IMR-90 (cell line): ENCODE results near the gene HNRNPAB. TPM values are rescaled to one million over a fixed set of nuclear protein-coding genes. Genes with fewer than 3 reads are reported as not detected.

ENCODE experiments used
- ATAC-seq: fragments of 200-7000 bp; cut with Tn5 transposase; 2 replicates; pipeline ENCODE4 v1.9.1; 2020; ENCODE audit warnings: low read depth, mild to moderate bottlenecking, moderate library complexity
- BruUV-seq: library from RNA; stranded (reverse); fragments of 400-500 nt; replicated peaks from 2 replicates; lab custom pipeline; 2021; lab: Mats Ljungman, UMichigan
- CTCF ChIA-PET: fragments of 300-600 bp; formaldehyde crosslinking; extraction: SDS; loops from one replicate; lab custom pipeline; 2021; ENCODE audit warnings: antibody characterized with exemption; lab: Yijun Ruan, JAX
- POLR2A ChIA-PET: fragments of 300-600 bp; sonication (Branson Sonifier 250); formaldehyde crosslinking; loops from one replicate; lab custom pipeline; 2022; ENCODE audit warnings: antibody characterized with exemption; ENCODE audit not compliant: unreplicated experiment; lab: Charles Lee
- DNase-seq: peaks from one replicate; pipeline ENCODE4 v3.0.0; 2013
- H2AFZ ChIP-seq: replicated peaks from 2 replicates; pipeline ENCODE3; 2013; ENCODE audit warnings: low read length, mild to moderate bottlenecking; ENCODE audit not compliant: poor library complexity
- H2AK5ac ChIP-seq: 2 replicates; pipeline ENCODE4 v1.6.1; 2013; ENCODE audit warnings: low read depth, low read length, inconsistent platforms
- H2AK9ac ChIP-seq: replicated peaks from 2 replicates; pipeline ENCODE3; 2013; ENCODE audit warnings: mild to moderate bottlenecking, low read depth, low read length, moderate library complexity; ENCODE audit not compliant: poor library complexity
- H2BK120ac ChIP-seq: 2 replicates; pipeline ENCODE4 v1.6.1; 2013; ENCODE audit warnings: low read depth, low read length, inconsistent platforms
- H2BK15ac ChIP-seq: 3 replicates; pipeline ENCODE4 v1.6.1; 2013; ENCODE audit warnings: low read depth, low read length, inconsistent platforms
- H2BK20ac ChIP-seq: 2 replicates; pipeline ENCODE4 v1.6.1; 2013; ENCODE audit warnings: low read depth, mild to moderate bottlenecking, inconsistent platforms, low read length, moderate library complexity
- H2BK5ac ChIP-seq: 2 replicates; pipeline ENCODE4 v1.6.1; 2013; ENCODE audit warnings: mild to moderate bottlenecking, low read depth, low read length, inconsistent platforms; ENCODE audit not compliant: poor library complexity, severe bottlenecking
- H3K14ac ChIP-seq: replicated peaks from 2 replicates; pipeline ENCODE4 v1.6.1; 2013; ENCODE audit warnings: low read depth, low read length, inconsistent platforms
- H3K18ac ChIP-seq: 2 replicates; pipeline ENCODE4 v1.6.1; 2013; ENCODE audit warnings: low read depth, low read length, control low read depth
- H3K23ac ChIP-seq: 2 replicates; pipeline ENCODE4 v1.6.1; 2013; ENCODE audit warnings: low read depth, low read length, inconsistent platforms
- H3K27ac ChIP-seq: 2 replicates; pipeline ENCODE4 v1.5.1; 2013; ENCODE audit warnings: mild to moderate bottlenecking, control low read depth, low read length; ENCODE audit not compliant: insufficient read depth
- H3K27me3 ChIP-seq: 2 replicates; pipeline ENCODE4 v1.6.1; 2013; ENCODE audit warnings: low read length; ENCODE audit not compliant: control insufficient read depth, insufficient read depth
- H3K36me3 ChIP-seq: 2 replicates; pipeline ENCODE4 v1.6.1; 2013; ENCODE audit warnings: low read length, mixed read lengths; ENCODE audit not compliant: control insufficient read depth, insufficient read depth
- H3K4ac ChIP-seq: 2 replicates; pipeline ENCODE4 v1.6.1; 2013; ENCODE audit warnings: low read depth, low read length, inconsistent platforms
- H3K4me1 ChIP-seq: 2 replicates; pipeline ENCODE4 v1.6.1; 2013; ENCODE audit warnings: low read length, mixed read lengths; ENCODE audit not compliant: control insufficient read depth, insufficient read depth
- H3K4me2 ChIP-seq: 2 replicates; pipeline ENCODE4 v1.6.1; 2013; ENCODE audit warnings: low read depth, mild to moderate bottlenecking, control low read depth, low read length, moderate library complexity
- H3K4me3 ChIP-seq: 2 replicates; pipeline ENCODE4 v1.5.1; 2013; ENCODE audit warnings: low read depth, mild to moderate bottlenecking, control low read depth, low read length, moderate library complexity; ENCODE audit not compliant: insufficient read depth
- H3K56ac ChIP-seq: 2 replicates; pipeline ENCODE4 v1.6.1; 2013; ENCODE audit warnings: low read length, inconsistent platforms; ENCODE audit not compliant: insufficient read depth; ENCODE audit errors: extremely low read depth
- H3K79me1 ChIP-seq, 2 experiments: 2 replicates each; pipeline ENCODE4 v1.6.1; 2013; ENCODE audit warnings: low read length in 2 of 2, inconsistent platforms in 1 of 2, low read depth in 1 of 2
- H3K9ac ChIP-seq: 2 replicates; pipeline ENCODE4 v1.6.1; 2013; ENCODE audit warnings: low read depth, low read length, control low read depth
- H3K9me1 ChIP-seq: 2 replicates; pipeline ENCODE4 v1.6.1; 2013; ENCODE audit warnings: low read length, inconsistent platforms; ENCODE audit not compliant: insufficient read depth
- H3K9me3 ChIP-seq: 2 replicates; pipeline ENCODE4 v1.6.1; 2013; ENCODE audit warnings: low read length; ENCODE audit not compliant: control insufficient read depth, insufficient read depth
- H4K20me1 ChIP-seq: 2 replicates; pipeline ENCODE4 v1.6.1; 2013; ENCODE audit warnings: low read length, inconsistent platforms; ENCODE audit not compliant: insufficient read depth
- H4K5ac ChIP-seq: 2 replicates; pipeline ENCODE4 v1.6.1; 2013; ENCODE audit warnings: mild to moderate bottlenecking, low read depth, low read length, control low read depth
- H4K8ac ChIP-seq, 2 experiments: 2 replicates each; pipeline ENCODE4 v1.6.1; 2013; ENCODE audit warnings: low read depth in 2 of 2, low read length in 2 of 2, control low read depth in 1 of 2, inconsistent platforms in 1 of 2
- H4K91ac ChIP-seq: 2 replicates; pipeline ENCODE4 v1.6.1; 2013; ENCODE audit warnings: low read depth, low read length, inconsistent platforms; ENCODE audit not compliant: insufficient read depth
- CEBPB ChIP-seq: IDR thresholded peaks from 2 replicates; pipeline ENCODE4 v1.6.1; 2012; ENCODE audit warnings: low read depth, low read length, improper control_type of control experiment
- FOS ChIP-seq: fragments of 150-350 bp; IDR thresholded peaks from 2 replicates; pipeline ENCODE4 v1.6.1; 2016; ENCODE audit warnings: low read depth, low read length
- MAFK ChIP-seq: IDR thresholded peaks from 2 replicates; pipeline ENCODE4 v1.6.1; 2012; ENCODE audit warnings: low read depth, low read length, improper control_type of control experiment
- MXI1 ChIP-seq: IDR thresholded peaks from 2 replicates; pipeline ENCODE4 v1.6.1; 2012; ENCODE audit warnings: low read depth, mild to moderate bottlenecking, low read length, moderate library complexity, borderline replicate concordance
- RCOR1 ChIP-seq: IDR thresholded peaks from 2 replicates; pipeline ENCODE4 v1.6.1; 2012; ENCODE audit warnings: mild to moderate bottlenecking, low read length, improper control_type of control experiment; ENCODE audit not compliant: insufficient replicate concordance
- SMC3 ChIP-seq: fragments of 150-350 bp; IDR thresholded peaks from 2 replicates; pipeline ENCODE4 v1.6.1; 2016; ENCODE audit warnings: low read depth, mild to moderate bottlenecking, antibody characterized with exemption, low read length, moderate library complexity
- WGBS, 2 experiments: methylation state at CpG; one replicate each; pipeline versions ENCODE4 v1.1.5 to v1.1.7; 2013; ENCODE audit warnings: missing lambda C conversion rate in 2 of 2; ENCODE audit not compliant: insufficient read length in 1 of 2; ENCODE audit errors: extremely low coverage in 2 of 2; 5-methylcytosine and 5-hydroxymethylcytosine counted together
- dilution Hi-C: fragments of 300-500 bp; cut with HindIII; formaldehyde crosslinking; loops from one replicate; pipeline ENCODE4 v1.14.3; 2018; ENCODE audit warnings: low sequenced_read_pairs; ENCODE audit not compliant: unreplicated experiment
- in situ Hi-C: fragments of 300-500 bp; cut with MboI; formaldehyde crosslinking; loops from 3 replicates; pipeline ENCODE4 v1.14.3; 2019; ENCODE audit warnings: low sequenced_read_pairs, inconsistent platforms, mixed read lengths
- intact Hi-C: fragments of 100-400 bp; cut with micrococcal nuclease; formaldehyde crosslinking; loops from 2 replicates; pipeline ENCODE4 v1.10.0; 2022
- polyA plus RNA-seq, 3 experiments: library from polyadenylated mRNA; depleted of rRNA; stranded (reverse); fragments of >200 nt; gene quantifications; 2 replicates each; pipeline ENCODE4 v1.2.3, GENCODE V29; 2012; ENCODE audit warnings: low replicate concordance in 1 of 3
- total RNA-seq: library from RNA; depleted of rRNA; stranded (reverse); fragments of >200 nt; gene quantifications from 2 replicates; pipeline ENCODE4 v1.2.3, GENCODE V29; 2012

The HNRNPAB gene
- total and polyA plus RNA-seq, 2 of the 4 experiments (the other 2 are of a cell fraction), result 32.1 to 128 TPM

- POLR2A ChIA-PET, result no interaction called here
- Histone ChIP-seq H4K91ac (no peak overlapping the region), H2BK15ac (no peak overlapping the region), H3K9me3 (0 out of 2 replicates have a peak, but pooled peaks cover 1% of the 10 kb centered on the region), H3K56ac (no peak overlapping the region), H3K4me1 (no peaks in the 10 kb centered on the region), H3K14ac (no peak overlapping the region), H3K4me2 (no peak overlapping the region), H3K79me1 (peaks cover 3 to 41% of the 10 kb centered on the region in 2 experiments; a peak in 3 of 4 replicates), H3K36me3 (peaks cover 33% of the 10 kb centered on the region), H4K20me1 (peaks cover 9% of the 10 kb centered on the region; the same call in 1 of the 2 replicates), H4K5ac (no peak overlapping the region), H3K9ac (no peak overlapping the region), H2BK120ac (no peak overlapping the region), H3K4ac (no peak overlapping the region), H2BK20ac (no peak overlapping the region), H2BK5ac (no peak overlapping the region), H2AFZ (no peak overlapping the region), H3K27me3 (no peaks in the 10 kb centered on the region), H3K9me1 (peaks cover 17% of the 10 kb centered on the region), H3K27ac (no peak overlapping the region), H2AK9ac (no peak overlapping the region), H4K8ac (no peak overlapping the region), H3K23ac (no peak overlapping the region), H3K18ac (no peak overlapping the region), H2AK5ac (no peak overlapping the region), H3K4me3 (no peak overlapping the region)
- BruUV-seq, result no TSS peak
- TF ChIP-seq MAFK, result no peak
- TF ChIP-seq FOS, result no peak
- no peak for TF ChIP-seq MXI1
- TF ChIP-seq RCOR1, result no peak
- TF ChIP-seq SMC3, result no peak
- TF ChIP-seq CEBPB, result no peak
- ATAC-seq (no peak), DNase-seq (no peak)
- in situ Hi-C loops (no loop called here), intact Hi-C loops (no loop called here), dilution Hi-C loops (no loop called here)
- 95% methylated on average over 7 of the region's 15 CpGs; no CpG with 5 or more reads in 1 of the 2 experiments for WGBS, 2 experiments
- CTCF ChIA-PET, result no interaction called here
Measured at GRCh38 chr5:178222292-178222691, 18.0 kb downstream of the HNRNPAB start.
